SK-N-MC (cell line): ENCODE measurements around the gene SMYD3.

Experiments used
- EZH2 ChIP-seq: fragments of 200-600 bp; sonication (generic); IDR thresholded peaks from one replicate; pipeline ENCODE4 v1.6.1; 2017; ENCODE audit warnings: antibody characterized with exemption
- FOXP2 ChIP-seq: optimal IDR thresholded peaks from 2 replicates; pipeline ENCODE3; 2011; ENCODE audit warnings: mild to moderate bottlenecking, moderate library complexity; ENCODE audit not compliant: insufficient read depth; ENCODE audit errors: extremely low read length, control extremely low read depth
- POLR2AphosphoS5 ChIP-seq: IDR thresholded peaks from 2 replicates; pipeline ENCODE4 v1.6.1; 2012; ENCODE audit warnings: mild to moderate bottlenecking, low read depth, low read length, borderline replicate concordance

GRCh38 chr1:246343937-246344336 lies 163.1 kb downstream of the SMYD3 start:
- no peak for TF ChIP-seq EZH2
- no peak for TF ChIP-seq POLR2AphosphoS5
- TF ChIP-seq FOXP2 = no peak
